ENCODE data around the gene ARL6IP5.
A peak's percentile ranks its signal among the peaks of the same experiment; 100 is the strongest.

Gene ARL6IP5

GRCh38 chr3:69084326-69085167 lies at the start of gene ARL6IP5:
TSS of gene ARL6IP5 (plus strand) at chr3:69084937. CDS start at chr3:69085048, 111 bp downstream.
- DNase-seq, result peak; percentile 95

- no peak for DNase-seq
Observed at GRCh38 chr3:69044608-69045007, 40.1 kb upstream of the ARL6IP5 start.

DNA sequence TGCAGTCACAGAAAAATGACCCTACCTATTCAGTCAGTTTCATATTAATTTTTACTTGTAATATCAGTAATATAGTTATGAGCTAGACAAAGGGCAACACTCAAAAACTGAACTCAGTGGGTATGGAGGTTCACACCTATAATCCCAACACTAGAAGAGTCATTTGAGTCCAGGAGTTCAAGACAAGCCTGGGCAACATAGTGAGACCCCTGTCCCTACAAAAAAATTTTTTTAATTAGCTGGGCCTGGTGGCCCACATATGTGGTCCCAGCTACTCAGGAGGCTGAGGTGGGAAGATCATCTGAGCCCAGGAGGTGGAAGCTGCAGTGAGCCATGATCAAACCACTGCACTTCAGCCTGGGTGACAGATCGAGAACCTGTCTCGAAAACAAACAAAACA lies 35.7 kb upstream of the ARL6IP5 start:
- no peak for DNase-seq

- peak; percentile 98 for DNase-seq
Observed at GRCh38 chr3:69051756-69052471, 32.8 kb upstream of the ARL6IP5 start, which contains the start of gene TMF1. TSS of gene TMF1 (minus strand) at chr3:69052333. CDS start at chr3:69052086, 247 bp downstream.

GRCh38 chr3:69052472-69052898 lies 32.3 kb upstream of the ARL6IP5 start:
- DNase-seq, result no peak

DNA sequence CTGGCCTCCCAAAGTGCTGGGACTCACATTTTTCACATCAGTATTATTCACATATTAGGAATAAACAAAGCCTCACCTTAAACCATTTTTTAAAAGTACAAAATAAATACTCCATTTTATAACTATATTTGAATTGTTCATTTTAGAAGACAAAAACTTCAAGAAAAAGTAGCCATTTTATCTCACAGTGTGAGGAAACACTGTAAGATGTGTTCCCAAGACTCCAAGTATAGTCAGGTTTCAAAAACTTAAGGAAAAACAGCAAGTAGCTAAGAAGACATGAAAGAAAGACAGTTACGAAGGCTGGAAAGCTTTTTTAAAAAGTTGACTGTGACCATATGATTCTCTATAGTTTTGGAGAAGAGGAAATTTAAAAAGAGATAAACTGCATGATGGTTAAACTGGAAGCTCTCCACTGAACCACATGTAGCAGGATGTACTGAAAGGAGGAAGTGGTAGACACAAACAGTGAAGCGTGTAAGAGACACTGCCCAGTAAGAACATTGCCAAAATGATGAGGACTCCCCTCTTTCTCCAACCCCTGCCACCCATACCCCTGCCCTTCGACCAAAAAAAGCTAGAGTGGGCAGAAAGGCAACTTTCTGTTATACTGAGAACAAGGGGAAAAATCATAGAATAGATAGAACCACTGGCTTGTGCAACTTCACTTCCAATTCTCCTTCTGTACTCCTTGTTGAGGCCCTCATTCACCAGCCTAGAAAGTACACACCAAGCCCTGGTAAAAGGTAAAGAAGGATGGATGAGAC lies 26.4 kb upstream of the ARL6IP5 start:
- no peak for DNase-seq

- DNase-seq, result no peak
Observed at GRCh38 chr3:69058947-69059224, 25.9 kb upstream of the ARL6IP5 start.

DNA sequence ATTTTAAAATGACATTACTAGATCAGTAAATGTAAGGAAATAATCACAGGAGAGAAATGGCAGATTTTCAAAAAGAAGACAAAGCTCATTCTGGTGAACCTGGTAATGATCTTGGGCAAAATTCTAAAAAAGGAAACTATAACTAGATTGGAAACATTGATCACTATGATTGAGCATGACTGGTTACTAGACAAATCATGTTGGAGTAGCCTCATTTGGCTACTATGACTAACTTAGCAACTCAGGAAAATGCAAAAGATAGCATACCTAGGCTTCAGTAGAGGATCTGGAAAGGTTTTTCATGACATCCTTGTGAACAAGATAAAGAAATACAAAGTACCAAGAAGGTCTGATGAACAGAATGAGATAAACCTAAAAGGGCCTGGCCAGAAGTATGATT lies 25.0 kb upstream of the ARL6IP5 start:
- no peak for DNase-seq

GRCh38 chr3:69063636-69064035 lies 21.1 kb upstream of the ARL6IP5 start:
- no peak for DNase-seq

DNA sequence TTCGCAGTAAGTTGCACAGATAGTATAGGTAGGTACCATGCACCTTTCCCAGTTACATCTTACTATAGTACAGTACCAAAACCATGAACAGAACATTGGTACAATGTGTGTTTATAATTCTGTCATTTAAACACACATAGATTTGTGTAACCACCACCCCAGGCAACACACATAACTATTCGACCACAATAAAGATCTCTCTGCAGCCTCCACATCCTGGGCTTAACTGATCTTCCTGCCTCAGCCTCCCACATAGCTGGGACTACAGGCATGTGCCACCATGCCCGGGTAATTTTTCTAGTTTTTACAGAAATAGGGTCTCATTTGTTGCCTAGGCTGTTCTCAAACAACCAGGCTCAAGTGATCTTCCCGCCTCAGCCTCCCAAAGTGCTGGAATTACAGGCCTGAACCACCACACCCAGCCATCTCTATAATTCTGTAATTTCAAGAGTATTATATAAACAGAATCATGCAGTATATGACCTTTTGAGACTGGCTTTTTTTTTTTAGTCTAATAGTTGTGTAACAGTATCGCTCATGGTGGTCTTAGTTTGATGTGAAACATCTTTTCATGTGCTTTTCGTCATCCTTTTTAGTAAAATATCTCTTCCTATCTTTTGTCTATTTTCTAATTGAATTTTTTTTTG lies 19.3 kb upstream of the ARL6IP5 start:
- no peak for DNase-seq

- DNase-seq, result no peak
Observed at GRCh38 chr3:69066121-69066520, 18.6 kb upstream of the ARL6IP5 start.

- DNase-seq, result no peak
Observed at GRCh38 chr3:69072928-69073327, 11.8 kb upstream of the ARL6IP5 start.

- DNase-seq, result peak; percentile 61
Observed at GRCh38 chr3:69079269-69080159, 5.2 kb upstream of the ARL6IP5 start.

GRCh38 chr3:69080233-69080920 lies 4.4 kb upstream of the ARL6IP5 start, which contains the start of gene UBA3:
TSS of gene UBA3 (minus strand) at chr3:69080365. CDS start at chr3:69080353, 12 bp downstream.
- DNase-seq, result peak; percentile 94

DNA sequence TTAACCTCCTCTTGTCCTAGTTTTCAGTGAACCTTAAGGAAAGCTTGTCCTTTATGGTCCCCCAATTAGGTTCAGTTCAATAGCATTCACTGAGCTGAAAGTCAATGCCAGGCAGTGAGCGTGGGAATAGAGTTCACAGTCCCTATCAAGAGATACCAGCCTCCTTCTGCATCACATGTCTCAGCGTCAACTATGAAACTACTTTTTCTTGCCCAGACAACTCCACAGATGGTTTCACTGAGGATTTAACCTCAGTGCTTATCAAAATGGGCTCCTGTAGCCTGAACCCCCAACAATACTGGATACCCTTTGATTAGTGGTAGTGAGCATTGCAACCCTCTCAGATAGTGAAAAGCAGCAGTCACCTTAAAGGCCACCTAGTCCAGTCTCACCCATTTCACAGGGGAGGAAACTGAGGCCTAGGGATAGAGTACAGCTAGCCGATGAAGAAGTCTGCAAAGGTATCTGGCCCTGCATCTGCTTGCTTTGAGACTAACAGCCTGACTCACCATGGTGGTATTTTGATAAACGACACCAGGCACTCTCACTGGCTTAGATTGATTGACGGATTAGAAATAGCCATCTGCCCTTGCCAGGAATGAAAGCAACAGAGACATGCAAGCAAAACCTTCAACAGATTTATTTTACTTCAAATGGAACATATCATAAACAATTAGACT lies 3.0 kb upstream of the ARL6IP5 start:
- DNase-seq, result no peak

DNA sequence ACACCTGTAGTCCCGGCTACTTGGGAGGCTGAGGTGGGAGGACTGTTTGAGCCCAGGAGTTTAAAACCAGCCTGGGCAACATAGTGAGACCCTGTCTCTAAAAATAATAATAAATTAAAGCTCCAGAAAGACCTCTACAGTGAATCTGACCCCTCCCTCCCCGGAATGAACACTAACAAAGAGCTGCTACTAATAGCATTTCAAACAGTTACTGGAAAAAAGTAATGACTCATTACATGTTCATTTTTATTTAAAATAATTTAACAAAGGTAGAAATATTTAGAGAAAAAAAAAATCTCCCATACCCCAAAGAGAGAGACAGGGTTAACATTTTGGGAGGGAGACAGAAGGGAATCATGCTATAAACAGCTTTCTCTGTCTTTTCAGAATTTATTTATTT lies 2.4 kb upstream of the ARL6IP5 start:
- DNase-seq, result no peak

DNA sequence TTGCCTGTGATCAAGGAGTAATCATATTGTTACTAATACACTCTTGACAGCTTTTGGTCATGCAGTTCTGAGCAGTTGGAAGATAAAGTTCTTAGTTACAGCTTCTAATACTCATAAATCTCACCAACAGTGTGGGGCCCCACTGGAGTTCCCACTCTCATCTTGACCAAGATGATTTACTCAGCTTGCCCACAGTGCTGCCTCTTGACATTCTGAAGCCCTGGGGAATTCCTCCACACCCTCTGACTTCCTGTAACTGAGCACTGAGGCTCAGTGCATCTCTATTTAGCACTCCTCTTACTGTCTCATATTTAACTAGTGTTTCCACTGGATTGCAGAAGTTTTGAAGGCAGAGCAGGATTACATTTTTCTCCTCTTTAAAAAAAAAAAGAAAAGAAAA lies 1.9 kb upstream of the ARL6IP5 start:
- no peak for DNase-seq

- peak; percentile 68 for DNase-seq
Observed at GRCh38 chr3:69085168-69085832, 563 bp downstream of the ARL6IP5 start.

DNA sequence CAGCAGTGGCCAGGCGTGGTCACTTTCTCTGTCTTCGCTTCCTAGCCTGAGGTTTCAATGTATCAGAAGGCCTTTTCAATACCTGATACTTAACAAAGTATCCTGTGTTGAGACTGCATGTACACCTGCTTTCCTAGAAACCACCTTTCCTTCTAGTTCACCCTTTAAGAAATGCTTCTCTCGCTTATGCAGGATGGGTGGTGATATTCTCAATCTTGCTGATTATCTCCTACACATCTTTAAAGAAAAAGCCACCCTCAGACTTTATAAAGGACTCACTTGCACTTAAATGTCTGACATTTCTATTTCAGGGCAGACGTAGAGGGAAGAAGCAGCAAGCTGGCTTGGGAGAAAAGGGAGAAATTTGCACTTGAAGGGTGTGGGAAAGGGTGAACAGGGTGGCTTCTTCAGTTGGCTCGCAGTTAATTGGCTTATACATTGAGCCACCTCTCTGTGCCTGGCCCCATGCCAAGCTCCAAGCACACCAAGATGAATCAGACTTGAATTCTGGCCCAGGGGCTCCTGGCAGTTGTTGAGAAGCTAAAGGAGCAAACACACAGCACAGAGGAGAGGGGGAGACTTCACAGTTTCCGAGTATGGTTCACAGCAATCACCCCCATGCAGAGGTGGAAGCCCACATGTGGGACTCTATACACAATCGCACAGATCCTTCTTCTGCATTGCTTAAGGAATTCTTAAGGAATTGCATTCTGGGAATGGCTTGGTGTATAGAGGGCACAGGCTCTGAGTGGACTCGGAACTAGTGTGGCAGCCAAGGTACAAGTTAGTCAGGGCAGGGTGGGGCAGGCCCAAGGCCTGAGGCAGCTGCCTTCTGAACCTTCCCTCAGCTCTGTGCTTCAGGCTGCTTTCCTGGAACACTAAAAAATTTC lies 1.3 kb downstream of the ARL6IP5 start:
- DNase-seq, result peak; percentile 82

All from right forelimb (tissue), 1 donor.